Glomerular visceral epithelial cell (primary cell): ENCODE data around the gene RAX2.

Experiments used
- DNase-seq: peaks from one replicate; pipeline ENCODE4 v3.0.0-alpha.2; 2016; ENCODE audit errors: extremely low spot score

Gene RAX2

DNA sequence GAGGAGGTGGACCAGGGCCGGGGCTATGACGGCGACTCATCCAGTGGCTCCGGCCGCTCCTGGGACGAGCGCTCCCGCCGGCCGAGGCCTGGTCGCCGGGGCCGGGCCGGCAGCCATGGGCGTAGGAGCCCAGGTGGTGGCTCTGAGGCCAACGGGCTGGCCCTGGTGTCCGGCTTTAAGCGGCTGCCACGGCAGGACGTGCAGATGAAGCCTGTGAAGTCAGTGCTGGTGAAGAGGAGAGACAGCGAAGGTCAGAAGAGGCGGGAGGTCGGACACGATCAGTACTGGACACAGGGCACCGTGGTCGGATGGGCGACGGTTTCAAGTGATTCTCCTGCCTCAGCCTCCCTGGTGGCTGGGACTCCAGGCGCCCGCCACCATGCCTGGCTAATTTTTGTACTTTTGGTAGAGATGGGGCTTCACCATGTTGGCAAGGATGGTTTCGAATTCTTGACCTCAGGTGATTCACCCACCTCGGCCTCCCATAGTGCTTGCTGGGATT lies 41.5 kb downstream of the RAX2 start:
- no peak for DNase-seq

DNA sequence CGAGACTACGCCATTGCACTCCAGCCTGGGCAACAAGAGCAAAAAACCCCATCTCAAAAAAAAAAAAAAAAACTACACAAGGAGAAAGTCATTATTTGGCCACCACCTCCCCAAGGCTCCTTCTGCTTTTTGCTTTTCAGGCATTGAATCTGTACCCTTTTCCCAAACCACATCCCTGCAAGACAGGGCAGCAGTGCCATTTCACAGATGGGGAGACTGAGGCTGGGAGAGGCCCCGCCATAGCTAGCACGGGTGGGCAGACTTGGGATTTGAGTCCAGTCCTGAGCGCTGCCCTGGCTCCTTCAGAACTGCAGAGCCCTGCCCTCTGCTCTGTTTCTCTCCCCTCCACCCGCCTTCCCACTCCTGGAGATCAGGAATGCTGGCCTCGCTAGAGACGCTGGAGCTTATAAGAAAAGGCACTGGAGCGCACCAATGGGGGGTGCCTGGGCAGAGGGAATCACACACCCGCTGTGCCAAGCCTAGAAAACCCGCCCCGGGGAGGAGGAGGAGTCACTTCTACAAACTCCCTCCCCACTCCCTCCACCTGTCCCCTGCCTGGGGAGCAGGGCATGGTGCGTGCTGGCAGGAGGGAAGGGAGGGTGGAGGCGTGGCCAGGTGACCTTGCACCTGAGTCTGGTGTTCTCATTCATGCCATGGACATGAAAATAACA lies 46.3 kb downstream of the RAX2 start:
- DNase-seq: peak; percentile 62

- no peak for DNase-seq
Observed at GRCh38 chr19:3725121-3725520, 46.9 kb downstream of the RAX2 start.

DNA sequence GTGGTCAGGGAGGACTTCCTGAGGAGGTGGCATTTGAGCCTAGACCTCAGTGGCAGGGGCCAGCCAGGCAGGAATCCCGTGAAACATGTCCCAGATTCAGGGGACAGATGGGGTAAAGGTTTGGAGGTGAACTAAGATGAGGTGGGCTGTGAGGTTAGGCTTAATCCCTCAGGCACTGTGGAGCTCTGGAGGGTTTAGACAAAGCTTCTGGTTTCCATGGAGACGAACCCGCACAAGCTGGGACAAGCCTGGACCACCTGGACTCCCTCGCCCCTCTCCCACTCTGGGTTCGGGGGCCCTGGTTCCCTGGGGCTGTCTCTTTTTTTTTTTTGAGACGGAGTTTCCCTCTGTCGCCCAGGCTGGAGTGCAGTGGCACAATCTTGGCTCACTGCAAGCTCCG lies 48.1 kb downstream of the RAX2 start:
- no peak for DNase-seq

- no peak for DNase-seq
Observed at GRCh38 chr19:3723110-3723488, 48.9 kb downstream of the RAX2 start.

- DNase-seq: no peak
Observed at GRCh38 chr19:3722443-3723109, 49.5 kb downstream of the RAX2 start.

- no peak for DNase-seq
Observed at GRCh38 chr19:3721887-3722442, 50.1 kb downstream of the RAX2 start.

GRCh38 chr19:3721131-3721886 lies 50.7 kb downstream of the RAX2 start:
- peak; percentile 86 for DNase-seq

- no peak for DNase-seq
Observed at GRCh38 chr19:3720349-3720917, 51.6 kb downstream of the RAX2 start.

DNA sequence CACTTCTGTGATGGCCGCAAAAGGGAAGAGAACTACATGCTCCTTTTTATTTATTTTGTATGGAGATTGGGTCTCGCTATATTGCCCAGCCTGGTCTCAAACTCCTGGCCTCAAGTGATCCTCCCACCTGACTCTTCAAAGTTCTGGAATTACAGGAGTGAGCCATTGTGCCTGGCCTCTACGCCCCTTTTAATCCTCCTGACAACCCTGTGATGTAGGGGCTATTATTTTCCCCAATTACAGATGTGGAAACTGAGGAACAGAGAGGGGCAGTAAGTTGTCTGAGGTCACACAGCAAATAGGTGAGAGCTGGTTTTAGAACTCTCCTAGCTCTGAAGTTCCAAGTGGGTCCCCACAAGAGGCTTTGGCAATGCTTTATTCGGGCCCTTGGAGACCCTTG lies 52.2 kb downstream of the RAX2 start:
- no peak for DNase-seq
